Progenitor cell of endocrine pancreas (in vitro differentiated cells): ENCODE results near the gene TNFAIP1. TPM values are rescaled to one million over a fixed set of nuclear protein-coding genes. Genes with fewer than 3 reads are reported as not detected.
A peak's percentile ranks its signal among the peaks of the same experiment; 100 is the strongest.

Experiments used
- DNase-seq: peaks from one replicate; pipeline ENCODE4 v3.0.0; 2021; ENCODE audit warnings: low spot score; ENCODE audit not compliant: unreplicated experiment
- H3K27ac Mint-ChIP-seq: 2 replicates; pipeline ENCODE4 v1.8.0; 2021; ENCODE audit warnings: mild to moderate bottlenecking, moderate library complexity, mixed read lengths
- H3K27me3 Mint-ChIP-seq: 2 replicates; pipeline ENCODE4 v1.8.0; 2021; ENCODE audit warnings: mixed read lengths
- H3K36me3 Mint-ChIP-seq: 2 replicates; pipeline ENCODE4 v1.8.0; 2022; ENCODE audit warnings: mixed read lengths; ENCODE audit not compliant: insufficient read depth
- H3K4me1 Mint-ChIP-seq: 2 replicates; pipeline ENCODE4 v1.8.0; 2021; ENCODE audit warnings: low read depth, mixed read lengths
- H3K4me3 Mint-ChIP-seq: 2 replicates; pipeline ENCODE4 v1.8.0; 2021; ENCODE audit warnings: low read depth, mild to moderate bottlenecking, moderate library complexity, mixed read lengths
- H3K9me3 Mint-ChIP-seq: 2 replicates; pipeline ENCODE4 v1.8.0; 2021; ENCODE audit warnings: low read depth, mixed read lengths
- CTCF ChIP-seq: fragments of 200-600 bp; sonication (generic); IDR thresholded peaks from one replicate; pipeline ENCODE4 v1.5.0; 2021; ENCODE audit warnings: antibody characterized with exemption, mild to moderate bottlenecking; ENCODE audit not compliant: unreplicated experiment
- total RNA-seq: library from RNA; stranded (reverse); gene quantifications from 2 replicates; pipeline ENCODE4 v1.2.1, GENCODE V29; 2021

TNFAIP1 gene
- total RNA-seq, 1 donor from 2014 or later = 50.9 TPM

- Mint-ChIP-seq H3K36me3 (no peaks in the 10 kb centered on the region), H3K4me3 (no peak overlapping the region), H3K4me1 (peaks cover 31% of the 10 kb centered on the region), H3K9me3 (no peaks in the 10 kb centered on the region), H3K27ac (peak overlapping the region; percentile 41), H3K27me3 (no peaks in the 10 kb centered on the region)
- DNase-seq = no peak
- TF ChIP-seq CTCF = no peak
Measured at GRCh38 chr17:28366605-28367004, 31.0 kb downstream of the TNFAIP1 start.

- peak overlapping the region; percentile 50 for H3K4me3 Mint-ChIP-seq
- no peaks in the 10 kb centered on the region for H3K36me3 Mint-ChIP-seq
- H3K4me1 Mint-ChIP-seq = peaks cover 31% of the 10 kb centered on the region
- H3K27ac Mint-ChIP-seq = peak overlapping the region; percentile 92
- peaks cover 4% of the 10 kb centered on the region for H3K27me3 Mint-ChIP-seq
- DNase-seq = no peak
- no peaks in the 10 kb centered on the region for H3K9me3 Mint-ChIP-seq
- no peak for TF ChIP-seq CTCF
Measured at GRCh38 chr17:28367641-28368305, 32.2 kb downstream of the TNFAIP1 start.

- TF ChIP-seq CTCF = no peak
- Mint-ChIP-seq H3K27ac (peak overlapping the region; percentile 92), H3K9me3 (no peaks in the 10 kb centered on the region), H3K4me3 (peak overlapping the region; percentile 50), H3K27me3 (peaks cover 10% of the 10 kb centered on the region), H3K4me1 (peaks cover 31% of the 10 kb centered on the region), H3K36me3 (no peaks in the 10 kb centered on the region)
- DNase-seq = no peak
Measured at GRCh38 chr17:28368306-28368831, 32.8 kb downstream of the TNFAIP1 start.

- H3K4me3 Mint-ChIP-seq = peak overlapping the region; percentile 64
- TF ChIP-seq CTCF = no peak
- no peak for DNase-seq
- H3K27me3 Mint-ChIP-seq = peaks cover 15% of the 10 kb centered on the region
- peaks cover 33% of the 10 kb centered on the region for H3K4me1 Mint-ChIP-seq
- H3K36me3 Mint-ChIP-seq = no peaks in the 10 kb centered on the region
- no peaks in the 10 kb centered on the region for H3K9me3 Mint-ChIP-seq
- peak overlapping the region; percentile 96 for H3K27ac Mint-ChIP-seq
Measured at GRCh38 chr17:28368915-28369683, 33.5 kb downstream of the TNFAIP1 start.

GRCh38 chr17:28369684-28370034, 34.1 kb downstream of the TNFAIP1 start:
- DNase-seq = no peak
- no peak for TF ChIP-seq CTCF
- H3K4me1 Mint-ChIP-seq = peaks cover 33% of the 10 kb centered on the region
- H3K27ac Mint-ChIP-seq = peak overlapping the region; percentile 96
- H3K4me3 Mint-ChIP-seq = peak overlapping the region; percentile 64
- no peaks in the 10 kb centered on the region for H3K9me3 Mint-ChIP-seq
- peaks cover 15% of the 10 kb centered on the region for H3K27me3 Mint-ChIP-seq
- no peaks in the 10 kb centered on the region for H3K36me3 Mint-ChIP-seq
